A673 (cell line): Measurements from ENCODE around the gene MYO7B.

Experiments used
- CTCF ChIP-seq: fragments of 300-800, 200-600 bp; sonication (generic); conservative IDR thresholded peaks from 2 replicates; pipeline ENCODE4 v1.5.1; 2017; ENCODE audit warnings: low read depth, mild to moderate bottlenecking, antibody characterized with exemption, low read length, moderate library complexity, mixed read lengths
- EZH2 ChIP-seq: fragments of 200-600 bp; sonication (generic); IDR thresholded peaks from 2 replicates; pipeline ENCODE4 v1.6.1; 2017; ENCODE audit warnings: borderline replicate concordance, low read depth, mild to moderate bottlenecking, mixed read lengths, antibody characterized with exemption, low read length; ENCODE audit not compliant: poor library complexity, severe bottlenecking

GRCh38 chr2:127520424-127520823, 15.1 kb upstream of the MYO7B start:
- TF ChIP-seq CTCF (no peak), EZH2 (no peak)
